HG03103 (cell line): ENCODE results near the gene SYCP2L.
"Not testable (repeated sequence)": the region's sequence is repeated elsewhere in the genome, so short reads cannot be mapped to it uniquely, and the experiment has no call there.

Experiments used
- ATAC-seq: cut with Tn5 transposase; IDR thresholded peaks from one replicate; pipeline ENCODE4 v1.9.1; 2021; ENCODE audit warnings: low read depth; ENCODE audit not compliant: unreplicated experiment

The SYCP2L gene

GRCh38 chr6:10951675-10952282 is 64.9 kb downstream of the SYCP2L start:
- no peak for ATAC-seq

- ATAC-seq, result peak; percentile 68
Observed at GRCh38 chr6:10954590-10955010, 67.7 kb downstream of the SYCP2L start.

GRCh38 chr6:10956776-10957175 is 69.9 kb downstream of the SYCP2L start:
- no peak for ATAC-seq

GRCh38 chr6:10957414-10957886 is 70.6 kb downstream of the SYCP2L start:
- ATAC-seq, result no peak

- ATAC-seq, result no peak
Observed at GRCh38 chr6:10960171-10960570, 73.3 kb downstream of the SYCP2L start.

GRCh38 chr6:10961837-10962236 is 75.0 kb downstream of the SYCP2L start:
- ATAC-seq, result no peak

GRCh38 chr6:10962673-10963072 is 75.8 kb downstream of the SYCP2L start:
- no peak for ATAC-seq

- ATAC-seq, result no peak
Observed at GRCh38 chr6:10963113-10963512, 76.3 kb downstream of the SYCP2L start.

GRCh38 chr6:10964684-10965083 is 77.8 kb downstream of the SYCP2L start:
- no peak for ATAC-seq

- no peak for ATAC-seq
Observed at GRCh38 chr6:10968776-10969175, 81.9 kb downstream of the SYCP2L start.

- ATAC-seq, result no peak
Observed at GRCh38 chr6:10970731-10971130, 83.9 kb downstream of the SYCP2L start.

- no peak for ATAC-seq
Observed at GRCh38 chr6:10972196-10972595, 85.3 kb downstream of the SYCP2L start.

GRCh38 chr6:10976571-10976970 is 89.7 kb downstream of the SYCP2L start:
- no peak for ATAC-seq

GRCh38 chr6:10977231-10977968 is 90.5 kb downstream of the SYCP2L start:
- ATAC-seq, result no peak

GRCh38 chr6:10979603-10980002 is 92.8 kb downstream of the SYCP2L start:
- ATAC-seq, result no peak

GRCh38 chr6:10981409-10981808 is 94.6 kb downstream of the SYCP2L start:
- ATAC-seq, result no peak

- ATAC-seq, result not testable (repeated sequence)
Observed at GRCh38 chr6:10984959-10985358, 98.1 kb downstream of the SYCP2L start.

- no peak for ATAC-seq
Observed at GRCh38 chr6:10989587-10989986, 102.7 kb downstream of the SYCP2L start.

- ATAC-seq, result no peak
Observed at GRCh38 chr6:10991115-10991514, 104.3 kb downstream of the SYCP2L start.

GRCh38 chr6:10993896-10994295 is 107.0 kb downstream of the SYCP2L start:
- no peak for ATAC-seq

GRCh38 chr6:10995114-10995707 is 108.4 kb downstream of the SYCP2L start:
- ATAC-seq, result no peak

GRCh38 chr6:10999994-11000393 is 113.1 kb downstream of the SYCP2L start:
- no peak for ATAC-seq
